H1 (cell line): ENCODE results near the gene COLEC12. TPM values are rescaled to one million over a fixed set of nuclear protein-coding genes. Genes with fewer than 3 reads are reported as not detected.
A peak's percentile ranks its signal among the peaks of the same experiment; 100 is the strongest.

Experiments
- CTCF ChIA-PET: fragments of 300-600 bp; sonication (Branson Sonifier 250); formaldehyde crosslinking; loops from one replicate; lab custom pipeline; 2021; ENCODE audit not compliant: partially characterized antibody; lab: Charles Lee
- POLR2A ChIA-PET: fragments of 300-600 bp; sonication (Branson Sonifier 250); formaldehyde crosslinking; loops from one replicate; lab custom pipeline; 2021; ENCODE audit warnings: inconsistent platforms; ENCODE audit not compliant: partially characterized antibody; lab: Charles Lee
- DNase-seq, 2 experiments: peaks; one replicate each; pipeline versions ENCODE4 v3.0.0 to v3.0.0-alpha.2; 2010 to 2022; ENCODE audit warnings: low spot score in 2 of 2, low read depth in 1 of 2, mixed read lengths in 1 of 2
- FAIRE-seq: peaks from 2 replicates; lab custom pipeline; 2011; peaks lifted over from hg19 to GRCh38; lab: Jason Lieb, UNC
- H2AFZ ChIP-seq: 2 replicates; pipeline ENCODE4 v1.8.1; 2012; ENCODE audit warnings: low read length, inconsistent platforms
- H2AK5ac ChIP-seq: 2 replicates; pipeline ENCODE4 v1.6.1; 2013; ENCODE audit warnings: low read depth, low read length
- H2BK120ac ChIP-seq: replicated peaks from 2 replicates; pipeline ENCODE3; 2013; ENCODE audit warnings: low read depth, low read length, inconsistent platforms
- H2BK12ac ChIP-seq: 2 replicates; pipeline ENCODE4 v1.6.1; 2013; ENCODE audit warnings: low read depth, low read length
- H2BK15ac ChIP-seq: 2 replicates; pipeline ENCODE4 v1.6.1; 2013; ENCODE audit warnings: low read length
- H2BK20ac ChIP-seq: 2 replicates; pipeline ENCODE4 v1.6.1; 2013; ENCODE audit warnings: low read length
- H2BK5ac ChIP-seq: 2 replicates; pipeline ENCODE4 v1.6.1; 2013; ENCODE audit warnings: low read depth, low read length
- H3K14ac ChIP-seq: 2 replicates; pipeline ENCODE4 v1.6.1; 2013; ENCODE audit warnings: inconsistent platforms; ENCODE audit not compliant: insufficient read length
- H3K18ac ChIP-seq: 2 replicates; pipeline ENCODE4 v1.6.1; 2013; ENCODE audit warnings: low read length; ENCODE audit errors: extremely low read depth
- H3K23ac ChIP-seq: 2 replicates; pipeline ENCODE4 v1.6.1; 2013; ENCODE audit warnings: inconsistent platforms; ENCODE audit not compliant: insufficient read length
- H3K23me2 ChIP-seq: 2 replicates; pipeline ENCODE4 v1.6.1; 2013; ENCODE audit warnings: low read depth, low read length
- H3K27ac ChIP-seq: 2 replicates; pipeline ENCODE4 v1.6.1; 2011; ENCODE audit warnings: low read depth, low read length, inconsistent platforms
- H3K27me3 ChIP-seq, 4 experiments: replicated peaks in 1 of 4; 1 replicate in 1 of 4; 2 replicates in 3 of 4; pipeline versions ENCODE4 v1.6.1 to v1.8.1; 2011 to 2013; ENCODE audit warnings: low read length in 3 of 4, mild to moderate bottlenecking in 3 of 4, inconsistent platforms in 2 of 4, mixed read lengths in 2 of 4, moderate library complexity in 1 of 4; ENCODE audit not compliant: control insufficient read depth in 3 of 4, insufficient read depth in 3 of 4; ENCODE audit errors: extremely low read depth in 1 of 4
- H3K36me3 ChIP-seq, 4 experiments: 2 replicates each; pipeline versions ENCODE4 v1.6.1 to v1.8.1; 2011 to 2013; ENCODE audit warnings: mild to moderate bottlenecking in 4 of 4, low read length in 3 of 4, moderate library complexity in 2 of 4, control low read depth in 1 of 4, inconsistent platforms in 1 of 4; ENCODE audit not compliant: insufficient read depth in 4 of 4, control insufficient read depth in 2 of 4
- H3K4ac ChIP-seq: replicated peaks from 2 replicates; pipeline ENCODE3; 2013; ENCODE audit warnings: low read length, low read depth, mixed read lengths, inconsistent platforms; ENCODE audit not compliant: insufficient read length
- H3K4me1 ChIP-seq, 4 experiments: replicated peaks in 1 of 4; 1 replicate in 1 of 4; 2 replicates in 3 of 4; pipeline versions ENCODE4 v1.6.1 to v1.8.1; 2011 to 2013; ENCODE audit warnings: low read length in 3 of 4, inconsistent platforms in 2 of 4, mixed read lengths in 1 of 4; ENCODE audit not compliant: insufficient read depth in 4 of 4, control insufficient read depth in 3 of 4
- H3K4me2 ChIP-seq, 2 experiments: 2 replicates each; pipeline versions ENCODE4 v1.6.1 to v1.8.1; 2011 to 2013; ENCODE audit warnings: low read depth in 2 of 2, low read length in 2 of 2, control low read depth in 1 of 2, inconsistent platforms in 1 of 2, mild to moderate bottlenecking in 1 of 2; ENCODE audit not compliant: insufficient read depth in 1 of 2
- H3K4me3 ChIP-seq, 4 experiments: fragments of 200-600, 300-600 bp in 1 of 4; sonication (generic), shearing (Covaris generic), sonication (Bioruptor Twin) in 1 of 4; 2 replicates each; pipeline versions ENCODE4 v1.5.1 to v1.8.1; 2011 to 2016; ENCODE audit warnings: low read length in 4 of 4, low read depth in 3 of 4, control low read depth in 2 of 4, inconsistent platforms in 2 of 4, mild to moderate bottlenecking in 2 of 4, mixed read lengths in 1 of 4, moderate library complexity in 1 of 4; ENCODE audit not compliant: insufficient read depth in 2 of 4; ENCODE audit errors: extremely low read depth in 1 of 4
- H3K56ac ChIP-seq: replicated peaks from 2 replicates; pipeline ENCODE3; 2013; ENCODE audit warnings: low read depth, mild to moderate bottlenecking, mixed read lengths, low read length, inconsistent platforms; ENCODE audit not compliant: insufficient read length
- H3K79me1 ChIP-seq: 2 replicates; pipeline ENCODE4 v1.6.1; 2013; ENCODE audit warnings: low read depth, low read length, control low read depth
- H3K79me2 ChIP-seq, 2 experiments: 2 replicates each; pipeline versions ENCODE4 v1.6.1 to v1.8.1; 2012 to 2013; ENCODE audit warnings: low read length in 2 of 2, mild to moderate bottlenecking in 2 of 2, inconsistent platforms in 1 of 2; ENCODE audit not compliant: insufficient read depth in 2 of 2, control insufficient read depth in 1 of 2
- H3K9ac ChIP-seq, 4 experiments: replicated peaks in 1 of 4; 1 replicate in 1 of 4; 2 replicates in 3 of 4; pipeline versions ENCODE4 v1.6.1 to v1.8.1; 2011 to 2013; ENCODE audit warnings: low read depth in 3 of 4, low read length in 3 of 4, control low read depth in 2 of 4, mild to moderate bottlenecking in 2 of 4, moderate library complexity in 2 of 4, inconsistent platforms in 1 of 4; ENCODE audit errors: extremely low read depth in 1 of 4
- H3K9me3 ChIP-seq, 2 experiments: 2 replicates each; pipeline versions ENCODE4 v1.6.1 to v1.8.1; 2012 to 2013; ENCODE audit warnings: mild to moderate bottlenecking in 2 of 2, moderate library complexity in 2 of 2, control low read depth in 1 of 2, inconsistent platforms in 1 of 2, low read depth in 1 of 2, low read length in 1 of 2, mixed read lengths in 1 of 2; ENCODE audit not compliant: insufficient read depth in 2 of 2
- H4K20me1 ChIP-seq, 2 experiments: replicated peaks in 1 of 2; 2 replicates each; pipeline versions ENCODE3 to v1.8.1; 2011 to 2013; ENCODE audit warnings: inconsistent platforms in 2 of 2, low read length in 2 of 2, mild to moderate bottlenecking in 1 of 2; ENCODE audit not compliant: insufficient read depth in 2 of 2, control insufficient read depth in 1 of 2
- H4K5ac ChIP-seq: 2 replicates; pipeline ENCODE4 v1.6.1; 2013; ENCODE audit warnings: low read length, low read depth, mixed read lengths, inconsistent platforms; ENCODE audit not compliant: insufficient read length
- H4K8ac ChIP-seq: 2 replicates; pipeline ENCODE4 v1.8.0; 2013; ENCODE audit warnings: mild to moderate bottlenecking, moderate library complexity, low read length, inconsistent platforms; ENCODE audit not compliant: insufficient read depth; ENCODE audit errors: extremely low read depth
- H4K91ac ChIP-seq: replicated peaks from 2 replicates; pipeline ENCODE3; 2013; ENCODE audit warnings: low read length, mixed read lengths, inconsistent platforms; ENCODE audit not compliant: insufficient read length
- CREB1 ChIP-seq: IDR thresholded peaks from 2 replicates; pipeline ENCODE4 v1.6.1; 2012; ENCODE audit warnings: inconsistent platforms
- CTBP2 ChIP-seq: IDR thresholded peaks from 2 replicates; pipeline ENCODE4 v1.7.0; 2011; ENCODE audit warnings: borderline replicate concordance, mild to moderate bottlenecking, moderate library complexity, mixed read lengths, low read length; ENCODE audit not compliant: insufficient read depth, insufficient read length
- FOSL1 ChIP-seq: IDR thresholded peaks from 2 replicates; pipeline ENCODE4 v1.6.1; 2011; ENCODE audit warnings: mild to moderate bottlenecking, low read depth, low read length, moderate library complexity; ENCODE audit not compliant: insufficient read depth
- RAD21 ChIP-seq, 2 experiments: IDR thresholded peaks in 1 of 2; conservative IDR thresholded peaks in 1 of 2; 2 replicates each; pipeline ENCODE4 v1.6.1; 2011; ENCODE audit warnings: low read depth in 2 of 2, low read length in 2 of 2, improper control_type of control experiment in 1 of 2, inconsistent platforms in 1 of 2, mild to moderate bottlenecking in 1 of 2, moderate library complexity in 1 of 2
- SRF ChIP-seq: IDR thresholded peaks from 2 replicates; pipeline ENCODE4 v1.6.1; 2011; ENCODE audit warnings: mild to moderate bottlenecking, low read depth, low read length, moderate library complexity
- SUZ12 ChIP-seq: fragments of 200-600 bp; sonication (generic); IDR thresholded peaks from 2 replicates; pipeline ENCODE4 v1.6.1; 2012; ENCODE audit warnings: mild to moderate bottlenecking, inconsistent platforms, low read length, moderate library complexity, mixed read lengths
- TEAD4 ChIP-seq: IDR thresholded peaks from 2 replicates; pipeline ENCODE4 v1.6.1; 2012; ENCODE audit warnings: low read depth, low read length, inconsistent platforms, mixed read lengths
- WGBS, 2 experiments: shearing (Covaris generic) in 1 of 2; methylation state at CpG; one replicate each; pipeline versions ENCODE4 v1.1.6 to v1.1.7; 2013 to 2015; ENCODE audit warnings: low lambda C conversion rate in 2 of 2, mixed read lengths in 2 of 2, inconsistent platforms in 1 of 2, low coverage in 1 of 2, missing lambda C conversion rate in 1 of 2; ENCODE audit not compliant: insufficient replicate concordance in 2 of 2, insufficient coverage in 1 of 2, insufficient read length in 1 of 2; ENCODE audit errors: extremely low coverage in 1 of 2, missing lambda C conversion rate in 1 of 2; 5-methylcytosine and 5-hydroxymethylcytosine counted together
- polyA plus RNA-seq, 7 experiments: library from polyadenylated mRNA; depleted of rRNA in 3 of 7; stranded (reverse) in 5 of 7; unstranded in 2 of 7; fragments of >200 nt in 5 of 7; fragments of 200-250 nt in 2 of 7; gene quantifications; 1 replicate in 5 of 7; 2 replicates in 1 of 7; 4 replicates in 1 of 7; pipeline versions ENCODE4 v1.2.1 to v1.2.3, GENCODE V29; 2011 to 2013; ENCODE audit warnings: missing spikeins in 2 of 7, mixed read lengths in 2 of 7
- total RNA-seq: library from RNA; stranded (reverse); fragmentation: NEBNext Ultra II Directional; extraction: Animal tissue kit (Norgen Biotek cat#: 25700); gene quantifications from 2 replicates; pipeline ENCODE4 v1.2.1, GENCODE V29; 2021

The COLEC12 gene
- total and polyA plus RNA-seq, 2 of the 8 experiments (the other 6 are each of a cell fraction or from before 2014, with no cell fraction given), result 0.44 to 2.3 TPM

DNA sequence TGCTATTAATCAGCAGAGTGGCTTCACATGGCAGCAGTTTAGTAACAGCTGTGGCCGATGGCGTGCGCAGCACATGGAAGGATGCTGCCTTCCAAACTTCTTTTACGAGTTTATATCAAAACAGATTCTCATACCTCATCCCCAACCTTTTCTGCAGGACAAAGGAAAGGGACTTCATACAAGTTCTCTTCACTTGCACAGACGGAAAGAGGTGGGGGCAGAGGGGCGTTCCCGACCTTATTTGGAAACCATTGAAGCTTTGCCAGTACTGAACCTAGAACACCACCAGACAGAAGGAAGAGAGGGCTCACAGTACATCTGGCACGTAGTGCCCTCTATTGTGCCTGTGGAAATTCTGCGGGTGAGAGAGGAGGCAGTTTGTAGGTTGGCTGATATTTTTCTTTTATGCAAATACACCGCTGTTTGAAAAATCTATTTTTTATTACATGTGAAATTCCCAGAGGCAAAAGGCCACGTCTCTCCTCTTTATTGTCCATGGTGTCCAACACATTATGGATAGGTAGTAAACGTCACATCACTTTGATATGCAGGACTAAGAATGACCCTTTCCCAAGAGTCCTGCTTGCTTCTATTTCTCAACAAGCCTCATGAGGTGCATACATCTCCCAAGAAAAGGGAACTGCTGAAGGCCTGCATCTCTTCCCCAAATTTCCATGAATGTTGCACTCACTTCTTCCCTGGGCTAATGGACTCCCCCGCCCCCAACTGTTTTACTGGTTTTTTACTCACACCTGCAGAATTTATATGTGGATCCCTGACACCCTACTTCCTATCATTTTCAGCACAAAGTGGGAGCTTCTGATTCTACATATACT is 31.3 kb downstream of the COLEC12 start:
- H2AK5ac ChIP-seq, result no peak overlapping the region
- no peaks in the 10 kb centered on the region for H4K20me1 ChIP-seq
- H3K4me1 ChIP-seq, result no peaks in the 10 kb centered on the region
- H3K27ac ChIP-seq, result no peak overlapping the region
- no peaks in the 10 kb centered on the region for H3K23me2 ChIP-seq
- WGBS, 2 experiments, result 83% methylated on average over 13 of the region's 13 CpGs; no CpG with 5 or more reads in 1 of the 2 experiments
- H3K14ac ChIP-seq, result no peak overlapping the region
- no peak overlapping the region for H3K4ac ChIP-seq
- H2BK5ac ChIP-seq, result no peak overlapping the region
- no peak overlapping the region for H3K23ac ChIP-seq
- H4K8ac ChIP-seq, result no peak overlapping the region; the same call in 1 of the 2 replicates
- H3K36me3 ChIP-seq, result no peaks in the 10 kb centered on the region
- H3K79me2 ChIP-seq, result no peaks in the 10 kb centered on the region
- no peak overlapping the region for H2BK120ac ChIP-seq
- H3K9ac ChIP-seq, result no peak overlapping the region
- TF ChIP-seq CTBP2, result no peak
- TF ChIP-seq SUZ12, result no peak
- no peak for TF ChIP-seq FOSL1
- TF ChIP-seq RAD21 (IDR thresholded peaks at IDR 0.05 in 1 of 2, conservative IDR thresholded peaks at IDR 0.05 in 1 of 2; ENCODE audit: low read depth in 2 of 2, low read length in 2 of 2), result peak; percentile 48 to 52
- no peak for TF ChIP-seq TEAD4
- TF ChIP-seq CREB1, result no peak
- peak; percentile 41; the same call in 1 of the 2 replicates for TF ChIP-seq SRF
- no peak overlapping the region for H3K18ac ChIP-seq
- FAIRE-seq (no peak), DNase-seq (no peak)
- no peak overlapping the region for H2BK12ac ChIP-seq
- no peak overlapping the region for H4K91ac ChIP-seq
- no peak overlapping the region for H4K5ac ChIP-seq
- no peaks in the 10 kb centered on the region for H3K27me3 ChIP-seq
- no peak overlapping the region for H2BK20ac ChIP-seq
- ChIA-PET POLR2A (no interaction called here), CTCF (interaction anchor here (0.6 kb wide), 1 partner anchor 133 kb away, joined by 3 read pairs; no protein-coding TSS in a partner anchor)
- no peak overlapping the region for H2AFZ ChIP-seq
- no peak overlapping the region for H3K4me2 ChIP-seq
- H3K56ac ChIP-seq, result no peak overlapping the region
- H3K4me3 ChIP-seq, result no peak overlapping the region
- no peaks in the 10 kb centered on the region for H3K79me1 ChIP-seq
- H3K9me3 ChIP-seq, result no peaks in the 10 kb centered on the region
- H2BK15ac ChIP-seq, result no peak overlapping the region
